B cell (primary cell): ENCODE results near the gene IRS2. TPM values are rescaled to one million over a fixed set of nuclear protein-coding genes. Genes with fewer than 3 reads are reported as not detected.

ENCODE experiments used
- ATAC-seq: fragments of 200-7000 bp; cut with Tn5 transposase; one replicate; pipeline ENCODE4 v1.10.0; 2021; ENCODE audit warnings: low read depth, mild to moderate bottlenecking, moderate number of reproducible peaks, moderate library complexity
- CTCF ChIA-PET: fragments of 350-600 bp; sonication (Branson Sonifier 250); formaldehyde crosslinking; loops from one replicate; lab custom pipeline; 2021; ENCODE audit warnings: antibody characterized with exemption, inconsistent platforms; lab: Charles Lee
- POLR2A ChIA-PET: fragments of 350-600 bp; sonication (Branson Sonifier 250); formaldehyde crosslinking; loops from one replicate; lab custom pipeline; 2021; ENCODE audit warnings: antibody characterized with exemption; lab: Charles Lee
- DNase-seq: peaks from one replicate; pipeline ENCODE4 v3.0.0; 2013
- H2AFZ ChIP-seq: 2 replicates; pipeline ENCODE4 v1.6.1; 2012; ENCODE audit warnings: mild to moderate bottlenecking, low read depth, low read length; ENCODE audit not compliant: insufficient read depth, poor library complexity, severe bottlenecking
- H3K27ac ChIP-seq, 2 donors: 1 replicate in 1 of 2; 2 replicates in 1 of 2; pipeline ENCODE4 v1.5.1; 2012 to 2013; ENCODE audit warnings: low read length in 2 of 2, mild to moderate bottlenecking in 2 of 2, moderate library complexity in 1 of 2
- H3K27me3 ChIP-seq, 4 experiments: fragments of 200-600 bp in 1 of 4; sonication (generic) in 1 of 4; replicated peaks in 1 of 4; 1 replicate in 2 of 4; 2 replicates in 2 of 4; pipeline versions ENCODE4 v1.6.1 to v1.7.0; 2013 to 2016; ENCODE audit warnings: low read length in 3 of 4, mild to moderate bottlenecking in 2 of 4, mixed read lengths in 1 of 4, moderate library complexity in 1 of 4; ENCODE audit not compliant: insufficient read depth in 4 of 4, control insufficient read depth in 3 of 4; ENCODE audit errors: control extremely low read depth in 1 of 4
- H3K36me3 ChIP-seq, 2 experiments: replicated peaks in 1 of 2; 1 replicate in 1 of 2; 2 replicates in 1 of 2; pipeline versions ENCODE4 v1.6.1 to v1.7.1; 2013; ENCODE audit warnings: low read length in 1 of 2; ENCODE audit not compliant: insufficient read depth in 2 of 2, control insufficient read depth in 1 of 2; ENCODE audit errors: control extremely low read depth in 1 of 2, extremely low read depth in 1 of 2
- H3K4me1 ChIP-seq, 2 donors: fragments of 200-600 bp in 1 of 2; sonication (generic) in 1 of 2; 1 replicate in 1 of 2; 2 replicates in 1 of 2; pipeline versions ENCODE4 v1.5.1 to v1.6.1; 2013 to 2017; ENCODE audit warnings: low read length in 2 of 2; ENCODE audit not compliant: control insufficient read depth in 2 of 2, insufficient read depth in 2 of 2
- H3K4me2 ChIP-seq: replicated peaks from 2 replicates; pipeline ENCODE3; 2012; ENCODE audit warnings: mild to moderate bottlenecking, low read depth, low read length; ENCODE audit not compliant: poor library complexity, severe bottlenecking
- H3K4me3 ChIP-seq, 5 experiments: fragments of 200-600 bp in 1 of 5; sonication (generic) in 1 of 5; 1 replicate in 3 of 5; 2 replicates in 2 of 5; pipeline versions ENCODE4 v1.5.1 to v1.7.0; 2011 to 2016; ENCODE audit warnings: low read length in 4 of 5, mild to moderate bottlenecking in 4 of 5, low read depth in 2 of 5, control low read depth in 1 of 5, moderate library complexity in 1 of 5; ENCODE audit not compliant: insufficient read depth in 1 of 5; ENCODE audit errors: control extremely low read depth in 1 of 5, extremely low read depth in 1 of 5
- H3K79me2 ChIP-seq: fragments of 200-600 bp; sonication (generic); one replicate; pipeline ENCODE4 v1.6.0; 2016; ENCODE audit warnings: low read length; ENCODE audit not compliant: control insufficient read depth, insufficient read depth
- H3K9ac ChIP-seq: fragments of 200-600 bp; sonication (generic); 2 replicates; pipeline ENCODE4 v1.6.1; 2017; ENCODE audit warnings: mild to moderate bottlenecking, low read length, moderate library complexity
- H3K9me3 ChIP-seq, 3 donors: one replicate each; pipeline versions ENCODE4 v1.6.1 to v1.7.1; 2013; ENCODE audit warnings: low read length in 2 of 3; ENCODE audit not compliant: control insufficient read depth in 2 of 3, insufficient read depth in 1 of 3; ENCODE audit errors: control extremely low read depth in 1 of 3
- H4K20me1 ChIP-seq: 2 replicates; pipeline ENCODE4 v1.6.0; 2012; ENCODE audit warnings: mild to moderate bottlenecking, low read length; ENCODE audit not compliant: insufficient read depth, control insufficient read depth, poor library complexity, severe bottlenecking
- H3K27ac Mint-ChIP-seq: one replicate; pipeline ENCODE4 v1.8.0; 2021; ENCODE audit warnings: mixed read lengths
- H3K27me3 Mint-ChIP-seq: one replicate; pipeline ENCODE4 v1.8.0; 2021; ENCODE audit warnings: mixed read lengths
- H3K4me1 Mint-ChIP-seq: one replicate; pipeline ENCODE4 v1.8.0; 2021; ENCODE audit warnings: mixed read lengths
- H3K4me3 Mint-ChIP-seq: one replicate; pipeline ENCODE4 v1.8.0; 2021; ENCODE audit warnings: mixed read lengths
- H3K9me3 Mint-ChIP-seq: one replicate; pipeline ENCODE4 v1.8.0; 2022; ENCODE audit warnings: mixed read lengths; ENCODE audit not compliant: insufficient read depth
- EZH2 ChIP-seq: IDR thresholded peaks from 2 replicates; pipeline ENCODE4 v1.6.1; 2012; ENCODE audit warnings: borderline replicate concordance, low read depth, mild to moderate bottlenecking, moderate library complexity, low read length; ENCODE audit not compliant: insufficient read depth, poor library complexity, severe bottlenecking
- WGBS: methylation state at CpG from one replicate; pipeline ENCODE4 v1.1.5; 2013; ENCODE audit warnings: missing lambda C conversion rate; ENCODE audit not compliant: insufficient coverage; 5-methylcytosine and 5-hydroxymethylcytosine counted together
- intact Hi-C: fragments of 100-400 bp; cut with micrococcal nuclease; formaldehyde crosslinking; loops from one replicate; pipeline ENCODE4 v1.10.0; 2022
- polyA plus RNA-seq: library from polyadenylated mRNA; depleted of rRNA; stranded (reverse); fragments of >200 nt; gene quantifications from 2 replicates; pipeline ENCODE4 v1.2.3, GENCODE V29; 2012
- total RNA-seq, 2 donors: library from RNA; stranded (reverse); fragments of 120-200 nt in 1 of 2; gene quantifications; 1 replicate in 1 of 2; 2 replicates in 1 of 2; pipeline versions ENCODE4 v1.2.3 to v1.2.4, GENCODE V29; 2013 to 2022
- TF ChIP-seq, protein P1 (sequence below): fragments of 200-600 bp; IDR thresholded peaks from one replicate; pipeline ENCODE4 v1.8.0; 2022; ENCODE audit warnings: antibody characterized with exemption, mild to moderate bottlenecking

Gene IRS2
- total and polyA plus RNA-seq, 2 donors (not counting 1 experiment from before 2014, with no cell fraction given): 5.8 to 26.9 TPM

DNA sequence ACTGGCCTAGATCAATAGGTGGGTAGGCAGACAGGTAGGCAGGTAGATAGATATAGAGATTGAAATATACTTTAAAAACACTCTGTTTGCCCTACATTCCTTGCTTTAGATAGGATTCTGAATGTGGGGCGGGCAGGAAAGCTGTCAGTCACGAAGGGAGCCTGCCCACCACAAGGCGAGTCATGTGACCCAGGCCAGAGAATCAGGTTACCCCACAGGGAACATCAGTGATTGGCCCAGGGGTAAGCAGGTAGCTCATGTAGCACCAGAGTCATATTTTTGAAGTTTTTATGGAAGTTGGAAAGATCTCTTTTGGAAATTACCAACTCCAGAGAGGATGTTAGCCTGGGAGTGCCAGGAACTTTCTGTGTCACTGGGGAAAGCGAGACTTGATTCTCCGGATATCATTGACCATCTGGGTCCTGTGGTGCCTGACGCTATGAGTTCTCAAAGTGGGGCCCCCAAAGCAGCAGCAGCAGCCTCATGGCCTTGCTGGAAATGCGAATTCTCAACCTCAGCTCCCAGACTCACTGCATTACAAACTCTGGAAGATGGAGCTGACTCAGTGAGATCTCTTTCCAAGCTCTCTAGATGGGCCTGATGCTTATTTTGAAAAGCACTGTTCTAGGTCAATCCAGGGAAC is 60.3 kb downstream of the IRS2 start:
- no peaks in the 10 kb centered on the region for H3K79me2 ChIP-seq
- no peak overlapping the region for H3K27ac Mint-ChIP-seq
- ATAC-seq (no peak), DNase-seq (no peak)
- WGBS: 81% methylated on average over 7 of the region's 7 CpGs
- TF ChIP-seq, protein P1, sequence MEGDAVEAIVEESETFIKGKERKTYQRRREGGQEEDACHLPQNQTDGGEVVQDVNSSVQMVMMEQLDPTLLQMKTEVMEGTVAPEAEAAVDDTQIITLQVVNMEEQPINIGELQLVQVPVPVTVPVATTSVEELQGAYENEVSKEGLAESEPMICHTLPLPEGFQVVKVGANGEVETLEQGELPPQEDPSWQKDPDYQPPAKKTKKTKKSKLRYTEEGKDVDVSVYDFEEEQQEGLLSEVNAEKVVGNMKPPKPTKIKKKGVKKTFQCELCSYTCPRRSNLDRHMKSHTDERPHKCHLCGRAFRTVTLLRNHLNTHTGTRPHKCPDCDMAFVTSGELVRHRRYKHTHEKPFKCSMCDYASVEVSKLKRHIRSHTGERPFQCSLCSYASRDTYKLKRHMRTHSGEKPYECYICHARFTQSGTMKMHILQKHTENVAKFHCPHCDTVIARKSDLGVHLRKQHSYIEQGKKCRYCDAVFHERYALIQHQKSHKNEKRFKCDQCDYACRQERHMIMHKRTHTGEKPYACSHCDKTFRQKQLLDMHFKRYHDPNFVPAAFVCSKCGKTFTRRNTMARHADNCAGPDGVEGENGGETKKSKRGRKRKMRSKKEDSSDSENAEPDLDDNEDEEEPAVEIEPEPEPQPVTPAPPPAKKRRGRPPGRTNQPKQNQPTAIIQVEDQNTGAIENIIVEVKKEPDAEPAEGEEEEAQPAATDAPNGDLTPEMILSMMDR: no peak
- no peak for TF ChIP-seq EZH2
- no peaks in the 10 kb centered on the region for H3K4me1 Mint-ChIP-seq
- no peaks in the 10 kb centered on the region for H3K27me3 ChIP-seq
- no peak overlapping the region for H3K9ac ChIP-seq
- POLR2A ChIA-PET: no interaction called here
- H3K27me3 Mint-ChIP-seq: peaks cover 15% of the 10 kb centered on the region
- H4K20me1 ChIP-seq: no peaks in the 10 kb centered on the region
- no peaks in the 10 kb centered on the region for H3K9me3 ChIP-seq
- no peak overlapping the region for H3K4me3 Mint-ChIP-seq
- H3K36me3 ChIP-seq: no peaks in the 10 kb centered on the region
- H3K4me2 ChIP-seq: no peak overlapping the region
- no peak overlapping the region for H2AFZ ChIP-seq
- no peak overlapping the region for H3K4me3 ChIP-seq
- no peaks in the 10 kb centered on the region for H3K9me3 Mint-ChIP-seq
- no peak overlapping the region for H3K27ac ChIP-seq
- CTCF ChIA-PET: no interaction called here
- no peaks in the 10 kb centered on the region for H3K4me1 ChIP-seq
- intact Hi-C loops: no loop called here

DNA sequence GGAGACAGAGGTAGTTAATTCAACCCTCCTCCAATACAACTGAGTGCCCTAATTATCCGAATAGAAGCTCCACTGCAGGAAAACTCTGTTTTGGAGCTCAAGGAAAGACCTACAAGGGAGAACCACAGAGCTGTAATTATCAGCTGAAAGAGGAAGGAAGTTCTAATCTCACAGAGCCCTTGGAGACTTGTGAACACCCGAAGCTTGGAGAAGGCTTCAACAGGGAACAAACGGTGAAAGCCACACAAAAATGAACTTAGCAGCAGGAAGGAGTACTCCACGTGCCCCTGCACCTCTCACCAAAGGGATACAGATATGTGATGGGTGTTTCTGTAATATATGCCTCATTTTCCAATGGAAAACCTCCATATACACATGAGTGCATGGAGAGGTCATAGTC is 61.1 kb downstream of the IRS2 start:
- Mint-ChIP-seq H3K9me3 (no peaks in the 10 kb centered on the region), H3K27me3 (peaks cover 15% of the 10 kb centered on the region), H3K4me1 (no peaks in the 10 kb centered on the region), H3K4me3 (no peak overlapping the region), H3K27ac (no peak overlapping the region)
- ATAC-seq (no peak), DNase-seq (no peak)
- Histone ChIP-seq H3K4me1 (no peaks in the 10 kb centered on the region), H3K36me3 (no peaks in the 10 kb centered on the region), H3K27me3 (no peaks in the 10 kb centered on the region), H3K27ac (no peak overlapping the region), H3K4me3 (no peak overlapping the region), H3K79me2 (no peaks in the 10 kb centered on the region), H4K20me1 (no peaks in the 10 kb centered on the region), H3K9ac (no peak overlapping the region), H2AFZ (no peak overlapping the region), H3K9me3 (no peaks in the 10 kb centered on the region), H3K4me2 (no peak overlapping the region)
- 7% methylated on average over 2 of the region's 4 CpGs for WGBS
- intact Hi-C loops: no loop called here
- ChIA-PET CTCF (no interaction called here), POLR2A (no interaction called here)
- TF ChIP-seq EZH2: no peak
